BJ (cell line): ENCODE measurements around the gene ENGASE. TPM values are rescaled to one million over a fixed set of nuclear protein-coding genes. Genes with fewer than 3 reads are reported as not detected.
"Not testable (repeated sequence)": the region's sequence is repeated elsewhere in the genome, so short reads cannot be mapped to it uniquely, and the experiment has no call there.

Experiments used
- CTCF ChIA-PET: fragments of 350-600 bp; formaldehyde crosslinking; extraction: SDS; loops from one replicate; lab custom pipeline; 2021; ENCODE audit warnings: antibody characterized with exemption, inconsistent platforms; lab: Yijun Ruan, JAX
- POLR2A ChIA-PET: fragments of 300-600 bp; sonication (Branson Sonifier 250); formaldehyde crosslinking; extraction: SDS; loops from one replicate; lab custom pipeline; 2021; ENCODE audit warnings: antibody characterized with exemption; lab: Charles Lee
- DNase-seq: peaks from one replicate; pipeline ENCODE4 v3.0.0-alpha.2; 2011; ENCODE audit warnings: low read depth
- H3K27me3 ChIP-seq: 2 replicates; pipeline ENCODE4 v1.6.0; 2011; ENCODE audit warnings: low read length; ENCODE audit not compliant: control insufficient read depth, insufficient read depth
- H3K36me3 ChIP-seq: 2 replicates; pipeline ENCODE4 v1.5.1; 2011; ENCODE audit warnings: low read length; ENCODE audit not compliant: control insufficient read depth, insufficient read depth
- H3K4me3 ChIP-seq: 2 replicates; pipeline ENCODE4 v1.5.1; 2011; ENCODE audit warnings: low read depth, mild to moderate bottlenecking, control low read depth, low read length
- polyA plus RNA-seq: library from polyadenylated mRNA; depleted of rRNA; stranded (reverse); fragments of >200 nt; gene quantifications from 2 replicates; pipeline ENCODE4 v1.2.3, GENCODE V29; 2011
- TF ChIP-seq, protein P1 (sequence below): IDR thresholded peaks from 2 replicates; pipeline ENCODE4 v1.5.1; 2011; ENCODE audit warnings: low read depth, mild to moderate bottlenecking, control low read depth, inconsistent platforms, low read length, moderate library complexity; ENCODE audit not compliant: insufficient read depth

Gene ENGASE
- polyA plus RNA-seq, 1 experiment, result 7.4 TPM

DNA sequence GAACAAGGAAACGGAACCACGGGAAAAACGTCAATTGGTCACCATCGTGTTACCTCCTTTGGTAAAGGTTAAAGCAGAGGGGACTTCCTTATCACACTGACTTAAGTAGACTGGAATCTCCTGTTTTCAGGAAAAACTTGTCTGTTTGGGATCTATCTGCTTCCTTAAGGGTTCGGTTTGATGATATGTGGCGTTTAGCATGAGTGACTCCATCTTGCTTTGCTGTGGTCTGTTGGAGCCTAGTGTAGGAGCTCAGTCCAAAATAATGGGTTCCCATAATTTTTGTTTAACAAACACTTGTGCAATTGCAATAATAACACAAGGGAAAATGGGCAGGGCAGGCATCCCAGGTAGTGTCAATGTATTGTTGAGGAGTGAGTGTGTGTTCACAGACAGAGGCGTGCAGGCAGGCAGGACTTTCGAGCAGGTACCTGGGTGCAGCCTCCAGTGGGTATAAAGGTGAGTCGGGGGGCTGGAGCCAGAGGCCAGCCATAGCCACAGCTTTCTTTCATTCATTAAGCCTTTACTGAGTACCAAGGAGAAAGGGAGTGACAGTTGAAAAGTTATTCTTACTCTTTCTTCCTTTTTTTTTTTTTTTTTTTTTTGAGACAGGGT, 4.3 kb upstream of the ENGASE start:
- H3K27me3 ChIP-seq, result peaks cover 2% of the 10 kb centered on the region
- DNase-seq, result no peak
- ChIA-PET CTCF (interaction anchor here (0.9 to 5.9 kb wide), 3 partner anchors 17 to 309 kb away, joined by 3 to 31 read pairs (median 3); no protein-coding TSS in a partner anchor), POLR2A (no interaction called here)
- TF ChIP-seq, protein P1, sequence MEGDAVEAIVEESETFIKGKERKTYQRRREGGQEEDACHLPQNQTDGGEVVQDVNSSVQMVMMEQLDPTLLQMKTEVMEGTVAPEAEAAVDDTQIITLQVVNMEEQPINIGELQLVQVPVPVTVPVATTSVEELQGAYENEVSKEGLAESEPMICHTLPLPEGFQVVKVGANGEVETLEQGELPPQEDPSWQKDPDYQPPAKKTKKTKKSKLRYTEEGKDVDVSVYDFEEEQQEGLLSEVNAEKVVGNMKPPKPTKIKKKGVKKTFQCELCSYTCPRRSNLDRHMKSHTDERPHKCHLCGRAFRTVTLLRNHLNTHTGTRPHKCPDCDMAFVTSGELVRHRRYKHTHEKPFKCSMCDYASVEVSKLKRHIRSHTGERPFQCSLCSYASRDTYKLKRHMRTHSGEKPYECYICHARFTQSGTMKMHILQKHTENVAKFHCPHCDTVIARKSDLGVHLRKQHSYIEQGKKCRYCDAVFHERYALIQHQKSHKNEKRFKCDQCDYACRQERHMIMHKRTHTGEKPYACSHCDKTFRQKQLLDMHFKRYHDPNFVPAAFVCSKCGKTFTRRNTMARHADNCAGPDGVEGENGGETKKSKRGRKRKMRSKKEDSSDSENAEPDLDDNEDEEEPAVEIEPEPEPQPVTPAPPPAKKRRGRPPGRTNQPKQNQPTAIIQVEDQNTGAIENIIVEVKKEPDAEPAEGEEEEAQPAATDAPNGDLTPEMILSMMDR, result no peak
- no peak overlapping the region for H3K4me3 ChIP-seq
- no peaks in the 10 kb centered on the region for H3K36me3 ChIP-seq

DNA sequence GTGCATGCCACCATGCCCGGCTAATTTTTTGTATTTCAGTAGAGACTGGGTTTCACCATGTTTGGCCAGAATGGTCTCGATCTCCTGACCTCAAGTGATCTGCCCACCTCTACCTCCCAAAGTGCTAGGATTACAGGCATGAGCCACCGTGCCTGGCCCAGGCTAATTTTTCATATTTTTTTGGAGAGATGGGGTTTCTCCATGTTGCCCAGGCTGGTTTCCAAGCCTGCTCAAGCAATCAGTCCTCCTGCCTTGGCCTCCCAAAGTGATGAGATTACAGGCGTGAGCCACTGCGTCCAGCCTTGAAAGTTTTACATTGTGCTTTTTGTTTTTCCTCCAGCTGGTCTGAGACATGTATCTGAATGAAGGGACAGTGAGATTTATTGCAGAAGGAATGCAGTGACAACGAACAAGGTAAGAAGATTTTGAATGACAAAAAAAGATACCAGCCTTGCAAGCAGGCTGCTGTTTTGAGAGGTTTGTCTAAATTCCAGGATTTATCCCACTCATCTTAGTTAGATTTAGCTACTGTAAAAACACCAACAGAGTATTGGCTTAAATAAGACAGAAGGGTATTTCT, 3.4 kb upstream of the ENGASE start:
- no peaks in the 10 kb centered on the region for H3K36me3 ChIP-seq
- ChIA-PET POLR2A (no interaction called here), CTCF (interaction anchor here (0.6 to 5.9 kb wide), 5 partner anchors 17 to 330 kb away, joined by 3 to 31 read pairs (median 4); no protein-coding TSS in a partner anchor)
- TF ChIP-seq, protein P1, result no peak
- H3K27me3 ChIP-seq, result peaks cover 2% of the 10 kb centered on the region
- DNase-seq, result no peak
- H3K4me3 ChIP-seq, result no peak overlapping the region

DNA sequence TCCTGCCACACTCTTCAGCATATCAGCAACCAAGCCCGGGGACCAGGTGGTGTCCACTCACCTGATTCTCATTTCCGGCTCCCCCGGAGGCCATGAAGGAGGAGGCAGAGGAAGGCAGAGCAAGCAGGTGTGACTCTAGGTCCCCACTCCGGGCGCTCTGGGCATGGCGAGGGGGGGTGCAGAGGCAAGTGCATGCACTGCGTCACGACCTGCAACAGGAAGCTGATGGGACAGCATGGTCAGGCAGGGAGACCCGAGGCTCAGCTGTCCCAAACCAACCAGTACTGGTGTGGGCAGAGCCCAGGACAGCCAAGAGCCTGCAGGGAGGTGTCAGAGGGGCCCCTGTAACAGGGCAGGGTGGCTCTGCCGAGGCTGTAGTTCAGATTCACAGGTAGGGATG, 2.1 kb upstream of the ENGASE start:
- Histone ChIP-seq H3K27me3 (peaks cover 2% of the 10 kb centered on the region), H3K36me3 (no peaks in the 10 kb centered on the region), H3K4me3 (no peak overlapping the region)
- TF ChIP-seq, protein P1, result no peak
- POLR2A ChIA-PET, result no interaction called here
- no peak for DNase-seq
- CTCF ChIA-PET, result interaction anchor here (1.1 to 5.9 kb wide), 4 partner anchors 10 to 27 kb away, joined by 5 to 31 read pairs (median 6); no protein-coding TSS in a partner anchor

DNA sequence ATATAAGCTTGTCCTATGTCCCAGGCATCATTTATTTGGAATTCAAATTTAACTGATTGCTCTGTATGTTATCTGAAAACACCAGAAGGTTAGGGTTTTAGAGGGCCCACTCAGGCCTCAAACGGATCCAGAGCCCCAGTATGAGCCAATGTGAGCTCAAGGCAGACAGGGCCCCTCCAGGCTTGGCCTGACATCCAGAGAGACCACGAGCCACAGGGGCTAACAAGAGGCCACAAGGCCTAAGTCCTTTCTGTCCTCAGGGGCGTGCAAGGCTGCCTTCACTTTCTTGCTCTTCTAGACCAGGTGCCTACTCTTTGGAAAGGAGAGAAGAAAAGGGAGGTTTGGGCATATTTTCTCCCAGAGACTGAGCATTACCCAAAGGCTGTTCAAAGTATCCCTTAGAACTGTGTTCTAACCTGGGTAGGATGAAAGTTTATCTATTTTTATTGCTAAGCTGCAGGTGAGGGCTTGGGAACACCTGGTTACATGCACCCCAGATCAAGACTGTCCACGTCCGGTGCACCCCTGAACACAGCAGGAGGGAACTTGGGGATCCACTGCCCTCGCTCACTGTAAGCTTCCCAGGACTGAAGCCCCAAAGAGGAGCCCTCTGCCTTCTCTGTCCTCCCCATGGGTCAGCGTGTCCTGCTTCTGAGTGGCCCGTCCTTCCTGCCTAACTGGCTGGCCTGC, 1.5 kb upstream of the ENGASE start:
- TF ChIP-seq, protein P1, result no peak
- ChIA-PET POLR2A (no interaction called here), CTCF (interaction anchor here (1.0 to 5.9 kb wide), 7 partner anchors 9 to 50 kb away, joined by 3 to 31 read pairs (median 5); no protein-coding TSS in a partner anchor)
- no peak overlapping the region for H3K4me3 ChIP-seq
- H3K27me3 ChIP-seq, result peaks cover 2% of the 10 kb centered on the region
- DNase-seq, result no peak
- no peaks in the 10 kb centered on the region; the same call in 1 of the 2 replicates for H3K36me3 ChIP-seq

DNA sequence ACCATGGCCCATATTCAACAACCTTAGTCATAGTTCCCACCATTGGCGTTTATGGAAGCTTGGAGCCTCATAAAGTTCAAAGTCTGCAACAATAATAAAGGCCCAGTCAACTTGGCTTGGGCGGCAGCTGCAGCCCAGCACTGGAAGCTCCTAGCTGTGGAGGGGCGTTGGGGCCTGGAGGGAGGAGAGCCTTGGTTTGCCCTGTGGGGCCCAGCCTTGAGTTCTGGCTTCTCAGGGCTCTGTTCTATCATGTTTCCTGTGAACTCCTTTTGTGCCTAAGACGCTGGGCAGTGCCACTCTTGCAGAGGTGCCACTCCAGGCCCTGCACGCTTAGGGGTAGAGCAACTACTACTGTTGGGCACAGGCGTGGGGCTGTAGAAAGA, 927 bp upstream of the ENGASE start:
- no peak overlapping the region for H3K4me3 ChIP-seq
- ChIA-PET POLR2A (no interaction called here), CTCF (interaction anchor here (0.9 to 5.9 kb wide), 8 partner anchors 11 to 635 kb away, joined by 3 to 31 read pairs (median 4); no protein-coding TSS in a partner anchor)
- H3K27me3 ChIP-seq, result peaks cover 2% of the 10 kb centered on the region
- H3K36me3 ChIP-seq, result no peaks in the 10 kb centered on the region; the same call in 1 of the 2 replicates
- TF ChIP-seq, protein P1, result no peak
- no peak for DNase-seq

DNA sequence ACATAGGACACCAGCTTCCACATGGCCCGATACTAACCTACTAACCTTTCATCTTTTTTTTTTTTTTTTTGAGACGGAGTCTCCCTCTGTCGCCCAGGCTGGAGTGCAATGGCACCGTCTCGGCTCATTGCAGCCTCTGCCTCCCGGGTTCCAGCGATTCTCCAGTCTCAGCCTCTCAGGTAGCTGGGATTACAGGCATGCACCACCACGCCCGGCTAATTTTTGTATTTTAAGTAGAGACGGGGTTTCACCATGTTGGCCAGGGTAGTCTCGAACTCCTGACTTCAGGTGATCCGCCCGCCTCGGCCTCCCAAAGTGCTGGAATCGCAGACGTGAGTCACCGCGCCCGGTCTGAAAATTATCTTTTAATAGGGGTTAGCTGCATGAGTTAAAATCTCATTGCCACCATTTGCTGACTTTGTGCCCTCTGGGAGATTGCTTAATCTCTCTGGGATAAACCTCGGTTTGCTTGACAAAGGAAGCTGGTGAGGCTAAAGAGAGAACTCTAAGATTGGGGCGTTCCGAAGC, 439 bp upstream of the ENGASE start:
- CTCF ChIA-PET, result interaction anchor here (0.7 to 5.9 kb wide), 10 partner anchors 9 to 634 kb away, joined by 3 to 31 read pairs (median 3); no protein-coding TSS in a partner anchor
- H3K4me3 ChIP-seq, result peak overlapping the region; percentile 26
- not testable (repeated sequence) for H3K27me3 ChIP-seq, DNase-seq, H3K36me3 ChIP-seq
- POLR2A ChIA-PET, result interaction anchor here (0.6 to 0.7 kb wide), 2 partner anchors 20 to 701 kb away, joined by 3 to 7 read pairs; no protein-coding TSS in a partner anchor
